Upper lobe of right lung (tissue), 1 donor: ENCODE data around the gene CFI. TPM values are rescaled to one million over a fixed set of nuclear protein-coding genes. Genes with fewer than 3 reads are reported as not detected.

Experiments
- ATAC-seq: fragments of 200-7000 bp; cut with Tn5 transposase; one replicate; pipeline ENCODE4 v1.9.1; 2020; ENCODE audit warnings: mild to moderate bottlenecking, moderate library complexity
- DNase-seq: peaks from one replicate; pipeline ENCODE4 v3.0.0-alpha.2; 2020
- H3K27ac ChIP-seq: fragments of 200-600 bp; one replicate; pipeline ENCODE4 v1.8.0; 2022
- H3K27me3 ChIP-seq: fragments of 200-600 bp; one replicate; pipeline ENCODE4 v1.8.0; 2022; ENCODE audit warnings: mild to moderate bottlenecking
- H3K36me3 ChIP-seq: fragments of 200-600 bp; one replicate; pipeline ENCODE4 v1.8.0; 2022
- H3K4me1 ChIP-seq: fragments of 200-600 bp; one replicate; pipeline ENCODE4 v1.8.0; 2022
- H3K4me3 ChIP-seq: fragments of 200-600 bp; one replicate; pipeline ENCODE4 v1.8.0; 2022; ENCODE audit warnings: mild to moderate bottlenecking
- H3K9me3 ChIP-seq: fragments of 200-600 bp; one replicate; pipeline ENCODE4 v1.8.0; 2022
- intact Hi-C: fragments of 100-400 bp; cut with DNase I; formaldehyde crosslinking; loops from one replicate; pipeline ENCODE4 v1.11.0; 2022
- total RNA-seq: library from RNA; stranded (reverse); fragmentation: NEBNext Ultra II Directional; extraction: Animal tissue kit (Norgen Biotek cat#: 25700); gene quantifications from one replicate; pipeline ENCODE4 v1.2.1, GENCODE V29; 2021
- TF ChIP-seq, protein P1 (sequence below): fragments of 200-600 bp; IDR thresholded peaks from one replicate; pipeline ENCODE4 v1.8.0; 2022; ENCODE audit warnings: antibody characterized with exemption
- donor health status: DM: no; HTN: yes; CAD: no; lungs with severe emphysema.

CFI gene
- total RNA-seq, 1 donor from 2014 or later: 61.0 TPM

DNA sequence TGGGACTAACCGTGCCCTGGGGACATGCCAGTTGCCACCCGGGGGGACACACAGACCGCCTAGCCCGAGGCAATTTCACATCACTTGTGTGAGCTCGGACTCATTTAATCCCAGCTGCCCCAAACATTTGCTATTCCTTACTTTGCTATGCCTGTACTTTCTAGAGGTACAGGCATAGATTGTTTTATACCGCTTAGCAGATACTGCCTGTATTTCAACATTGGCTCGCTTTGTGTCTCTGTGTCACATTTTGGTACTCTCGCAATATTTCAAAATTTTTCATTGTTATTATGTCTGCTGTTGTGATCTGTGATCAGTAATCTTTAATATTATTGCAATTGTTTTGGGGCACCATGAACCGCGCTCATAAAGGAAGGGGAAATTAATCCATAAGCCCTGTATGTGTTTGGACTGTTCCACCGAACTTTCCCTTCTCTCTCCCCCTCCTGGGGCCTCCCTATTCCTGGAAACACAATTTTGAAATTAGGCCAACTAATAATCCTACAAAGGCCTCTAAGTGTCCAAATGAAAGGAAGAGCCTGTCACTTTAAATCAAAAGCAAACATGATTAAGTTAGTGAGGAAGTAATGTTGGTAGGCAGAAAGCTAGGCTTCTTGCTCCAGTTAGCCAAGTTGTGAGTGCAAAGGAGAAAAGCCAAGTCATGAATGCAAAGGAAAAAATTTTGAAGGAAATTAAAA lies 98.0 kb downstream of the CFI start:
- peak overlapping the region; percentile 75 for H3K4me3 ChIP-seq
- ATAC-seq (peak; percentile 0), DNase-seq (no peak)
- TF ChIP-seq, protein P1, sequence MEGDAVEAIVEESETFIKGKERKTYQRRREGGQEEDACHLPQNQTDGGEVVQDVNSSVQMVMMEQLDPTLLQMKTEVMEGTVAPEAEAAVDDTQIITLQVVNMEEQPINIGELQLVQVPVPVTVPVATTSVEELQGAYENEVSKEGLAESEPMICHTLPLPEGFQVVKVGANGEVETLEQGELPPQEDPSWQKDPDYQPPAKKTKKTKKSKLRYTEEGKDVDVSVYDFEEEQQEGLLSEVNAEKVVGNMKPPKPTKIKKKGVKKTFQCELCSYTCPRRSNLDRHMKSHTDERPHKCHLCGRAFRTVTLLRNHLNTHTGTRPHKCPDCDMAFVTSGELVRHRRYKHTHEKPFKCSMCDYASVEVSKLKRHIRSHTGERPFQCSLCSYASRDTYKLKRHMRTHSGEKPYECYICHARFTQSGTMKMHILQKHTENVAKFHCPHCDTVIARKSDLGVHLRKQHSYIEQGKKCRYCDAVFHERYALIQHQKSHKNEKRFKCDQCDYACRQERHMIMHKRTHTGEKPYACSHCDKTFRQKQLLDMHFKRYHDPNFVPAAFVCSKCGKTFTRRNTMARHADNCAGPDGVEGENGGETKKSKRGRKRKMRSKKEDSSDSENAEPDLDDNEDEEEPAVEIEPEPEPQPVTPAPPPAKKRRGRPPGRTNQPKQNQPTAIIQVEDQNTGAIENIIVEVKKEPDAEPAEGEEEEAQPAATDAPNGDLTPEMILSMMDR: no peak
- H3K27ac ChIP-seq: peak overlapping the region; percentile 83
- peaks cover 4% of the 10 kb centered on the region for H3K36me3 ChIP-seq
- H3K4me1 ChIP-seq: peaks cover 12% of the 10 kb centered on the region
- no peaks in the 10 kb centered on the region for H3K27me3 ChIP-seq
- H3K9me3 ChIP-seq: no peaks in the 10 kb centered on the region
- intact Hi-C loops: no loop called here

- intact Hi-C loops: no loop called here
- Histone ChIP-seq H3K36me3 (peaks cover 3% of the 10 kb centered on the region), H3K4me3 (peak within 1 kb of the TSS; percentile 75), H3K27me3 (no peaks in the 10 kb centered on the region), H3K27ac (peak within 1 kb of the TSS; percentile 83), H3K4me1 (peaks cover 12% of the 10 kb centered on the region), H3K9me3 (no peaks in the 10 kb centered on the region)
- peak; percentile 97 for ATAC-seq
- TF ChIP-seq, protein P1: peak; percentile 75
- DNase-seq: peak; percentile 95
These were observed 98.7 kb downstream of the CFI start, which contains the start of gene CASP6 for GRCh38 chr4:109702950-109703663. Gene CASP6 (minus strand): TSS chr4:109703445. CDS start chr4:109703395, 50 bp downstream.

DNA sequence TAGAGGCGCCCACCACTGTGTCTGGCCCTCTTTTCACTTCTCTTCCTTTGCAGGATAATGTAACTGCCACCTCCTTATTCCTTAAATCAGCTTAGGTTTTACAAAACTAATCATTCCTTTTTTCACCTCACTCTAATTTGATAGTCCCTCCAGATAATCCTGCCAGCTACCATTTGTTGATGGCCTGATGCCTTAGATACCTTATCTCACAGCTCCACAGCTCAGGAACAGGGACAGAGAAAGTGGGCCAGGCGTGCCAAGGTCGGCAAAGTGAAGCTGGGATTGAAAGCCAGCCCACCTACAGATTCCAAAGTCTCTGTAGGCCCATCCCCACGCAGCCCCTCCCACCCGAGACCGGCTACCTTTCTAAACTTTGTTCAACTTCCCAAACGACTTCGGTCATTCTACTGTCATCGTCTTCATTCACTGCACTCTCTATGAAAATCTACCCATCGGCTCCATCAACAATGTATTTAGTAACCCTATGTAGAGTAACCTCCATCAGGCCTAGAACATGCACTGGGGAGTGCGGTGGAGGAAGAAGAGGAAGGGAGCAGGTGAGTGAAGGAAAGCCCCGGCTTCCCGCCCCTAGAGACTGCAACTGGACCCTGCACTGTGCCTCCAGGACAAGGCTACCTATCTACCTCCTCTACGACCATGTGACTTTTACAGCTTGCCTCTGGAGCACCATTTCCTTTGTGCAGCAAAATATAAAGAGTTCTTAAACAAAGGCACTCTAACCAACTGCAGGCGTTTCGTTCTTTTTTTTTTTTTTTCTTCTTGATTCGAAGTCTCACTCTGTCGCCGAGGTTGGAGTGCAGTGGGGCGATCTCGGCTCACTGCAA lies 100.0 kb downstream of the CFI start:
- Histone ChIP-seq H3K27ac (peak overlapping the region; percentile 83), H3K36me3 (peaks cover 9% of the 10 kb centered on the region), H3K4me3 (peak overlapping the region; percentile 75), H3K4me1 (peaks cover 12% of the 10 kb centered on the region), H3K27me3 (no peaks in the 10 kb centered on the region), H3K9me3 (no peaks in the 10 kb centered on the region)
- TF ChIP-seq, protein P1: no peak
- intact Hi-C loops: no loop called here
- no peak for DNase-seq
- no peak for ATAC-seq

- ATAC-seq (no peak), DNase-seq (no peak)
- intact Hi-C loops: no loop called here
- Histone ChIP-seq H3K36me3 (peaks cover 25% of the 10 kb centered on the region), H3K4me3 (no peak overlapping the region), H3K27me3 (no peaks in the 10 kb centered on the region), H3K27ac (no peak overlapping the region), H3K9me3 (no peaks in the 10 kb centered on the region), H3K4me1 (peaks cover 12% of the 10 kb centered on the region)
- TF ChIP-seq, protein P1: no peak
These were observed 102.1 kb downstream of the CFI start for GRCh38 chr4:109699553-109700225.

DNA sequence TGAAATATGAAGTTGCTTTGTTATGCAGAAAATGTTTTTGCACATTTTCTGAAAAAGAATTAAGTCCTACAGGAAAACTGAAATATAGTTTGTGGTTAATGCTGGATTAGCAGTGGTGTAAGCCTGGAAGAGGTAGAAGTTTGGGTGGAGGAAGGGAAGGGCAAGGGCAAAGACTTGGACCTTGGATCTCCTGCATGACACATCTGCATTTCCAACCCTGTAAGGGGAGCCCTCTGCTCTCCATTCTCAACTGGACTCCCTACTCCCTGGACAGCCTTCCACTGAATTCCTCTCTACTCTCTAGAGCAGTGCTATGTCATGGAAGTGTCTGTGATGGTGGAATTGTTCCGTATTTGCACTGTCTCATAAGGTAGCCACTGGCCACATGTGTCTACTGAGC lies 103.1 kb downstream of the CFI start:
- H3K9me3 ChIP-seq: no peaks in the 10 kb centered on the region
- H3K4me1 ChIP-seq: peaks cover 12% of the 10 kb centered on the region
- TF ChIP-seq, protein P1: no peak
- ATAC-seq: no peak
- H3K36me3 ChIP-seq: peaks cover 32% of the 10 kb centered on the region
- intact Hi-C loops: no loop called here
- H3K27me3 ChIP-seq: no peaks in the 10 kb centered on the region
- no peak overlapping the region for H3K27ac ChIP-seq
- no peak overlapping the region for H3K4me3 ChIP-seq
- DNase-seq: no peak
